Hepatocyte (in vitro differentiated cells): ENCODE results near the gene SNX19.

ENCODE experiments used
- EZH2 ChIP-seq: fragments of 200-600 bp; sonication (generic); IDR thresholded peaks from 2 replicates; pipeline ENCODE4 v1.6.1; 2016; ENCODE audit warnings: antibody characterized with exemption, mild to moderate bottlenecking, borderline replicate concordance
- TF ChIP-seq, protein P1 (sequence below): fragments of 200-600 bp; sonication (generic); IDR thresholded peaks from 2 replicates; pipeline ENCODE4 v1.5.1; 2016; ENCODE audit warnings: antibody characterized with exemption, mild to moderate bottlenecking; ENCODE audit not compliant: poor library complexity

- TF ChIP-seq, protein P1, sequence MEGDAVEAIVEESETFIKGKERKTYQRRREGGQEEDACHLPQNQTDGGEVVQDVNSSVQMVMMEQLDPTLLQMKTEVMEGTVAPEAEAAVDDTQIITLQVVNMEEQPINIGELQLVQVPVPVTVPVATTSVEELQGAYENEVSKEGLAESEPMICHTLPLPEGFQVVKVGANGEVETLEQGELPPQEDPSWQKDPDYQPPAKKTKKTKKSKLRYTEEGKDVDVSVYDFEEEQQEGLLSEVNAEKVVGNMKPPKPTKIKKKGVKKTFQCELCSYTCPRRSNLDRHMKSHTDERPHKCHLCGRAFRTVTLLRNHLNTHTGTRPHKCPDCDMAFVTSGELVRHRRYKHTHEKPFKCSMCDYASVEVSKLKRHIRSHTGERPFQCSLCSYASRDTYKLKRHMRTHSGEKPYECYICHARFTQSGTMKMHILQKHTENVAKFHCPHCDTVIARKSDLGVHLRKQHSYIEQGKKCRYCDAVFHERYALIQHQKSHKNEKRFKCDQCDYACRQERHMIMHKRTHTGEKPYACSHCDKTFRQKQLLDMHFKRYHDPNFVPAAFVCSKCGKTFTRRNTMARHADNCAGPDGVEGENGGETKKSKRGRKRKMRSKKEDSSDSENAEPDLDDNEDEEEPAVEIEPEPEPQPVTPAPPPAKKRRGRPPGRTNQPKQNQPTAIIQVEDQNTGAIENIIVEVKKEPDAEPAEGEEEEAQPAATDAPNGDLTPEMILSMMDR, result no peak
- no peak for TF ChIP-seq EZH2
Measured at GRCh38 chr11:130891326-130891725, 25.0 kb downstream of the SNX19 start.
